SK-N-SH (cell line): ENCODE data around the gene SCYGR5.

Experiments
- CHD2 ChIP-seq: fragments of 150-350 bp; IDR thresholded peaks from 2 replicates; pipeline ENCODE4 v1.6.1; 2018; ENCODE audit warnings: low read length; ENCODE audit not compliant: partially characterized antibody
- FOSL2 ChIP-seq: IDR thresholded peaks from 2 replicates; pipeline ENCODE4 v1.4.0; 2012; ENCODE audit warnings: low read depth, mild to moderate bottlenecking, moderate library complexity, borderline replicate concordance
- FOXM1 ChIP-seq: IDR thresholded peaks from 2 replicates; pipeline ENCODE4 v1.4.0; 2012; ENCODE audit warnings: low read depth, mild to moderate bottlenecking
- GATA2 ChIP-seq: sonication (generic); formaldehyde crosslinking; IDR thresholded peaks from 2 replicates; pipeline ENCODE4 v1.5.0; 2020; ENCODE audit warnings: mild to moderate bottlenecking, missing genetic modification reagents
- JUND ChIP-seq: IDR thresholded peaks from 2 replicates; pipeline ENCODE4 v1.4.0; 2012
- MXI1 ChIP-seq: IDR thresholded peaks from 2 replicates; pipeline ENCODE4 v1.6.1; 2012; ENCODE audit warnings: mild to moderate bottlenecking, low read depth, low read length, improper control_type of control experiment
- POLR2AphosphoS5 ChIP-seq: IDR thresholded peaks from 2 replicates; pipeline ENCODE4 v1.6.1; 2012; ENCODE audit warnings: low read depth, low read length
- RAD21 ChIP-seq: IDR thresholded peaks from 2 replicates; pipeline ENCODE4 v1.6.1; 2012; ENCODE audit warnings: mild to moderate bottlenecking, low read length
- RFX5 ChIP-seq: IDR thresholded peaks from 2 replicates; pipeline ENCODE4 v1.6.1; 2012; ENCODE audit warnings: mild to moderate bottlenecking, improper control_type of control experiment, low read length
- SMC3 ChIP-seq: IDR thresholded peaks from 2 replicates; pipeline ENCODE4 v1.6.1; 2012; ENCODE audit warnings: low read depth, low read length, improper control_type of control experiment
- TAF1 ChIP-seq: IDR thresholded peaks from 2 replicates; pipeline ENCODE4 v1.6.1; 2012; ENCODE audit warnings: low read depth, mild to moderate bottlenecking, low read length, moderate library complexity, borderline replicate concordance
- TF ChIP-seq, protein P1 (sequence below): fragments of 200-600 bp; sonication (generic); IDR thresholded peaks from 2 replicates; pipeline ENCODE4 v1.6.1; 2017; ENCODE audit warnings: antibody characterized with exemption, mild to moderate bottlenecking, moderate library complexity

DNA sequence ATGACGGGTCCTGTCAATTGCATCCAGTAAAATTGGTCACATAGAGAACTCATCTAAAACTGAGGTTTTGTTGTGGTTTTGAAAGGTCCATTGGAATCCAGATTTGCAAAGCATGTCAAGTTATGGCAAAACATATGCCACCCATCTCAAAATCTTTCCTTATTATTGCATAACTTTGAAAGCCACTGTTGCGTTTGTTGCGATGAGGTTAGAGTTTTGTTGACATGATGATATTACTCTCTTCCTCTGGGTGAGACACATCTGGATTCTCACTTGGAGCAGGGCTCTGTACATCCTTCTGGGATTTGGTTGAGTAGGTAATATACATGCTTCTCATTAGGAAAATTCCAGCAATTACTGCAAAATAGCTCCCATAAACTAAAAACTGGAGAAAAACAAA, 20.6 kb downstream of the SCYGR5 start:
- TF ChIP-seq, protein P1, sequence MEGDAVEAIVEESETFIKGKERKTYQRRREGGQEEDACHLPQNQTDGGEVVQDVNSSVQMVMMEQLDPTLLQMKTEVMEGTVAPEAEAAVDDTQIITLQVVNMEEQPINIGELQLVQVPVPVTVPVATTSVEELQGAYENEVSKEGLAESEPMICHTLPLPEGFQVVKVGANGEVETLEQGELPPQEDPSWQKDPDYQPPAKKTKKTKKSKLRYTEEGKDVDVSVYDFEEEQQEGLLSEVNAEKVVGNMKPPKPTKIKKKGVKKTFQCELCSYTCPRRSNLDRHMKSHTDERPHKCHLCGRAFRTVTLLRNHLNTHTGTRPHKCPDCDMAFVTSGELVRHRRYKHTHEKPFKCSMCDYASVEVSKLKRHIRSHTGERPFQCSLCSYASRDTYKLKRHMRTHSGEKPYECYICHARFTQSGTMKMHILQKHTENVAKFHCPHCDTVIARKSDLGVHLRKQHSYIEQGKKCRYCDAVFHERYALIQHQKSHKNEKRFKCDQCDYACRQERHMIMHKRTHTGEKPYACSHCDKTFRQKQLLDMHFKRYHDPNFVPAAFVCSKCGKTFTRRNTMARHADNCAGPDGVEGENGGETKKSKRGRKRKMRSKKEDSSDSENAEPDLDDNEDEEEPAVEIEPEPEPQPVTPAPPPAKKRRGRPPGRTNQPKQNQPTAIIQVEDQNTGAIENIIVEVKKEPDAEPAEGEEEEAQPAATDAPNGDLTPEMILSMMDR, result no peak
- TF ChIP-seq CHD2 (no peak), FOXM1 (no peak), RFX5 (no peak), POLR2AphosphoS5 (no peak), SMC3 (no peak), TAF1 (no peak), RAD21 (no peak), JUND (no peak), FOSL2 (no peak), MXI1 (no peak), GATA2 (CRISPR knock-in tag) (no peak)
